Measurements from ENCODE around the gene PLTP. TPM values are rescaled to one million over a fixed set of nuclear protein-coding genes. Genes with fewer than 3 reads are reported as not detected.
"Not testable (repeated sequence)": the region's sequence is repeated elsewhere in the genome, so short reads cannot be mapped to it uniquely, and the experiment has no call there.

PLTP gene
- total RNA-seq, 1 donor from 2014 or later: 96.5 TPM

DNA sequence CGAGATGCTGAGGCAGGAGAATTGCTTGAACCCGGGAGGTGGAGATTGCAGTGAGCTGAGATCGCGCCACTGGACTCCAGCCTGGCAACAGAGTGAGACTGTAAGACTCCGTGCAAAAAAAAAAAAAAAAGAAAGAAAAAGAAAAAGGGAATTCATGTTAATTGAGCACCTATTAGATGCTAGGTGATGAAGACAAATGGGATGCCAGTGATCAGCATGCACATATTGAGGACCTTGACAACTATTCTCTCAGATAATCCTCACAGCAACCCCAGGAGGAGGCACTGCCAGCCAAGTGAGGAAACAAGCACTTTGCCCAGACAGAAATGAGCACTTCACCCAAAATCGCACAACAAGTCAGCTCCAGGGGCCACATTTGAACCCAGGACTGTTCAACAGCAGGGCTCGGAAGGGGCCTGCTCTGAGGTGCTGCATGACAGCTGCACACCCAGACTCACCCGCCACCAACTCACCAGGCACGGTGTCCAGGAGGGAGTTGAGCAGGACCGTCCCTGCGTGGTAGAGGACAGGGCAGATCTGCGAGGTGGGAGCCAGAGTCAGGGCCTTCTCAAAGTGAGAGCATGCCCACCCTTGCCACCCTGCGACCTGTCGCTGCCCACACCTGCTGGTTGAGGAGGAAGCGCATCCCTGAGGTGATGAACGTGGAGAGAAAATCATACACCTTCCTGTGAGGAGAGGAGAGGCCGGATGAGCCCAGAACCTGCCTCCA lies 4.6 kb downstream of the PLTP start:
- Mint-ChIP-seq H3K4me3 (no peak overlapping the region), H3K36me3 (peaks cover 10% of the 10 kb centered on the region), H3K27me3 (no peaks in the 10 kb centered on the region), H3K4me1 (ENCODE audit: unreplicated experiment) (peaks cover 7% of the 10 kb centered on the region), H3K27ac (no peak overlapping the region), H3K9me3 (no peaks in the 10 kb centered on the region)
- TF ChIP-seq, protein P1, sequence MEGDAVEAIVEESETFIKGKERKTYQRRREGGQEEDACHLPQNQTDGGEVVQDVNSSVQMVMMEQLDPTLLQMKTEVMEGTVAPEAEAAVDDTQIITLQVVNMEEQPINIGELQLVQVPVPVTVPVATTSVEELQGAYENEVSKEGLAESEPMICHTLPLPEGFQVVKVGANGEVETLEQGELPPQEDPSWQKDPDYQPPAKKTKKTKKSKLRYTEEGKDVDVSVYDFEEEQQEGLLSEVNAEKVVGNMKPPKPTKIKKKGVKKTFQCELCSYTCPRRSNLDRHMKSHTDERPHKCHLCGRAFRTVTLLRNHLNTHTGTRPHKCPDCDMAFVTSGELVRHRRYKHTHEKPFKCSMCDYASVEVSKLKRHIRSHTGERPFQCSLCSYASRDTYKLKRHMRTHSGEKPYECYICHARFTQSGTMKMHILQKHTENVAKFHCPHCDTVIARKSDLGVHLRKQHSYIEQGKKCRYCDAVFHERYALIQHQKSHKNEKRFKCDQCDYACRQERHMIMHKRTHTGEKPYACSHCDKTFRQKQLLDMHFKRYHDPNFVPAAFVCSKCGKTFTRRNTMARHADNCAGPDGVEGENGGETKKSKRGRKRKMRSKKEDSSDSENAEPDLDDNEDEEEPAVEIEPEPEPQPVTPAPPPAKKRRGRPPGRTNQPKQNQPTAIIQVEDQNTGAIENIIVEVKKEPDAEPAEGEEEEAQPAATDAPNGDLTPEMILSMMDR (conservative IDR thresholded peaks at IDR 0.05): no peak
- no peak for DNase-seq (ENCODE audit: extremely low spot score, unreplicated experiment)

DNA sequence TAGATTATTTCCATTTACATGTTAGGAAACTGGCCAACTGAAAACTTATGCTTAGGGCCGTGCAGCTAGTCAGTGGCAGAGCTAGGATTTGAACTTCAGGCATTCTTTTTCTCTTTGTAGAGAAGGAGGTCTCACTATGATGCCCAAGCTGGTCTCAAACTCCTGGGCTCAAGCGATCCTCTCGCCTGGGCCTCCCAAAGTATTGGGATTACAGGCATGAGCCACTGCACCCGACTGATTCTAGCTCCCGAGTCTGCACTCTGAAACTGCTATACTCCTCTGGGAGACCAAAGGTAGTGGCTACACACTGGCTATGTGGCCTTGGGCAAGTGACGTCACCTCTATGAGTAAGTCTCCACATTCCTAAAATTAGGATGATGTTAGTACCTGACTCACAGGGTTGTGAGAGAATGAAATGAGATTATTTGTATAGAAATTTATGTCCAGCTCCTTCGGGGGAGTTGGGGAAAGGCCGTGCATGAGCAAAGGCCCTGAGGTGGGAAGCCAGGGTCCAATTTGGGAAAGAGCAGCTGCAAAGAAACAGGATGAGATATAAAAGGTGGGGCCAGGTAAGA lies 6.4 kb downstream of the PLTP start:
- TF ChIP-seq, protein P1 (conservative IDR thresholded peaks at IDR 0.05): no peak
- no peak for DNase-seq (ENCODE audit: extremely low spot score, unreplicated experiment)
- Mint-ChIP-seq H3K9me3 (no peaks in the 10 kb centered on the region), H3K36me3 (peaks cover 7% of the 10 kb centered on the region), H3K4me3 (no peak overlapping the region), H3K27ac (peak overlapping the region; percentile 4), H3K4me1 (ENCODE audit: unreplicated experiment) (peaks cover 2% of the 10 kb centered on the region), H3K27me3 (no peaks in the 10 kb centered on the region)

DNA sequence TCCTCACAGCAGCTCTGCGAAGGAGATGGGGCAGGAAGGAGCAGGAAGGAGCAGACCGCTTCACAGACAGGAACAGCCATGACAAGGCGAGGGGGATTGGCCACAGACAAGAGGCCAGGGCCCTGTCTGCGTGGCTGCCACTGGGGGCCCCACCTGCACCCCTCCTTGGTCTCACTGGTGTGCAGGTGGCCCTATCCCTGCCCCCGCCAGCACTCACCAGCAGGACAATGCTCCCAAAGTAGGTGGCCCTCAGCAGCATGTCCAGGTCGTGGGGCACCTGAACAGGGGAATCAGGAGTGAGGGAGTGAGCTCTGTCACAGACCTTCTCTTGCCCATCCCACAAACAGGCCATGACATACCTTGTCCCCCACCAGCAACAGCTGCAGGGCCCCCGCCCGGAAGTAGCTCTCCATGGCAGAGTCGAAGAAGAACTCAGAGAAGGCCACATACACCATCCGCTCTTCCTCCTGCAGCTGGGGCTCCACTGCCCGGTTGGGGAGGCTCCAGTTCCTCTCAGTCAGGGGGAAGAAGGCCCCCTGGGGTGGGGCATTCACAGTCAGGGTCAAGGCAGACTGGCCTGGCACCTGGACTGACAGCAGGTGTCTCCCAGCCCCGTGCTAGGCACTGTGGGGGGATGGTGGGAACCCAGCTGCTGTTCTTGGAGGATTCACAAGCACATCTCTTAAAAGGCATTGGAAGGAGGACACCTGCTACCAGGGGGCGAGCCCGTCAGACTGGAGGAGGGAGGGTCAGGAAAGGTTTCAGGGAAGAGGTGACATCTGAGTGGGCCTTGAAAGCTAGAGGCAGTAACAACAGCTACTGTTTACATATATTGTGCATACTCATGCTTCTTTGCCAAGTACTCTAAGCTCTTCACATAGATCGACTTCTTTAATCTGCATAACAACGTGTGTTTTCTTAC lies 7.1 kb downstream of the PLTP start:
- DNase-seq (ENCODE audit: extremely low spot score, unreplicated experiment): no peak
- no peaks in the 10 kb centered on the region for H3K27me3 Mint-ChIP-seq
- H3K4me1 Mint-ChIP-seq (ENCODE audit: unreplicated experiment): no peaks in the 10 kb centered on the region
- TF ChIP-seq, protein P1 (conservative IDR thresholded peaks at IDR 0.05): no peak
- H3K36me3 Mint-ChIP-seq: peaks cover 5% of the 10 kb centered on the region
- no peak overlapping the region for H3K27ac Mint-ChIP-seq
- no peak overlapping the region for H3K4me3 Mint-ChIP-seq
- H3K9me3 Mint-ChIP-seq: no peaks in the 10 kb centered on the region

DNA sequence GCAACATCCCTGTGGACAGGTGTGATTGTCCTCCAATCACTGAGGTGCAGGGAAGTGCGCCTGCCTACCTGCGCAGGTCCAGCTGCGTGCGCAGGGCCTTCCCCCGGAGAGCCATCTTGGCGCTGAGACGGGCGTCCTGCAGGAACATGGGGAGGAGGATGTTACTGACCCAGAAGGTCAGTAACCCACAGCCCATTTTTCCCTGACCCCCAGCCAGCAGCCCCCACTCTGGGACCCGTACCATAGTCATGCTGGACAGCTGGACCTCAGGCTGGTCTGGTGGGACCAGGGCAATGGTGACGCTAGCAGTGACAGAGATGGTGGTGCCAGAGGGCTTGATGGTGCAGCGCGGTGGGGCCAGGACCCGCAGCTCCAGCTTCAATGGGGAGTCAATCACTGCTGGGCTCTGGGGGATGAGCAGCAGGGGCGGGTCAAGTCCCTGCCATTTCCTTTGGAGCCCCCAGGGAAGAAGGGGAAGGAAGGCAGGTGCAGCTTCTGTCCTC lies 9.7 kb downstream of the PLTP start:
- TF ChIP-seq, protein P1 (conservative IDR thresholded peaks at IDR 0.05): no peak
- DNase-seq (ENCODE audit: extremely low spot score, unreplicated experiment): no peak
- Mint-ChIP-seq H3K4me3 (no peak overlapping the region), H3K27me3 (no peaks in the 10 kb centered on the region), H3K4me1 (ENCODE audit: unreplicated experiment) (no peaks in the 10 kb centered on the region), H3K36me3 (peaks cover 9% of the 10 kb centered on the region), H3K9me3 (no peaks in the 10 kb centered on the region), H3K27ac (no peak overlapping the region)

DNA sequence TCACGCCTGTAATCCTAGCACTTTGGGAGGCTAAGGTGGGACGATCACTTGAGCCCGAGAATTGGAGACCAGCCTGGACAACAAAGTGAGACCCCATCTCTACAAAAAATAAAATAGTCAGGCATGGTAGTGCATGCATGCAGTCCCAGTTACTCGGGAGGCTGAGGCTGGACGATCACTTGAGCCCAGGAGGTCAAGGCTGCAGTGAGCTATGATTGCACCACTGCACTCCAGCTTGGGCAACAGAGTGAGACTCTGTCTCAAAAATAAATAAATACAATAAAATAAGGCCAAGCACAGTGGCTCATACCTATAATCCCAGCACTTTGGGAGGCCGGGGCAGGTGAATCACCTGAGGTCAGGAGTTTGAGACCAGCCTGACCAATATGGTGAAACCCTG lies 10.6 kb downstream of the PLTP start:
- DNase-seq (ENCODE audit: extremely low spot score, unreplicated experiment); H3K27me3 Mint-ChIP-seq; H3K36me3 Mint-ChIP-seq; H3K27ac Mint-ChIP-seq; H3K4me1 Mint-ChIP-seq (ENCODE audit: unreplicated experiment); H3K4me3 Mint-ChIP-seq; H3K9me3 Mint-ChIP-seq: not testable (repeated sequence)

Measured in type B pancreatic cell (in vitro differentiated cells).